ENCODE data around the gene ADAM22.

ADAM22 gene

DNA sequence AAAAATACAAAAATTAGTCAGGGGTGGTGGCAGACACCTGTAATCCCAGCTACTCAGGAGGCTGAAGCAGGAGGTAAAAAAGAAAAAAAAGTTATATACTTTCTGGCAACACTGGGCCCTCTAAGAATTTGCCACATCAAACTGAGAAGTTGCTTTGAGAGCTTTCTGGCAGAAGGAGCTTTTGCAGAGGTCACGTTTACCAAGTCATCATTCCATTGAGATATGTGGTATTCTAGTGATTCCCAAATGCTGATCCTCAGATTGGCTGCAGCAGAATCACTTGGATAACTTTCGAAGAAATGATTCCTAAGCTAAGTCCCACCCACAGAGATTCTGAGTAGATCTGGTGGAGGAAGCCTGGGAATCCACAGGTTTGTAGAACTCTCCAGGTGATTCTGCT lies 80.5 kb downstream of the ADAM22 start:
- no peaks in the 10 kb centered on the region for H3K9me2 ChIP-seq (replicated peaks; ENCODE audit: control insufficient read depth, low read length)
- H3K9me3 ChIP-seq (ENCODE audit: control insufficient read depth, insufficient read depth, low read length), result no peaks in the 10 kb centered on the region
- no peaks in the 10 kb centered on the region for H3K36me3 ChIP-seq (ENCODE audit: control insufficient read depth, low read length)
- H4K20me1 ChIP-seq (ENCODE audit: control insufficient read depth, insufficient read depth, low read depth, low read length), result no peaks in the 10 kb centered on the region
- no peaks in the 10 kb centered on the region for H3K4me1 ChIP-seq (ENCODE audit: control insufficient read depth, low read length)
- H3K27me3 ChIP-seq (ENCODE audit: control insufficient read depth, low read length), result no peaks in the 10 kb centered on the region
- H3K27ac ChIP-seq (ENCODE audit: low read depth, low read length), result no peak overlapping the region
- TF ChIP-seq, protein P1, sequence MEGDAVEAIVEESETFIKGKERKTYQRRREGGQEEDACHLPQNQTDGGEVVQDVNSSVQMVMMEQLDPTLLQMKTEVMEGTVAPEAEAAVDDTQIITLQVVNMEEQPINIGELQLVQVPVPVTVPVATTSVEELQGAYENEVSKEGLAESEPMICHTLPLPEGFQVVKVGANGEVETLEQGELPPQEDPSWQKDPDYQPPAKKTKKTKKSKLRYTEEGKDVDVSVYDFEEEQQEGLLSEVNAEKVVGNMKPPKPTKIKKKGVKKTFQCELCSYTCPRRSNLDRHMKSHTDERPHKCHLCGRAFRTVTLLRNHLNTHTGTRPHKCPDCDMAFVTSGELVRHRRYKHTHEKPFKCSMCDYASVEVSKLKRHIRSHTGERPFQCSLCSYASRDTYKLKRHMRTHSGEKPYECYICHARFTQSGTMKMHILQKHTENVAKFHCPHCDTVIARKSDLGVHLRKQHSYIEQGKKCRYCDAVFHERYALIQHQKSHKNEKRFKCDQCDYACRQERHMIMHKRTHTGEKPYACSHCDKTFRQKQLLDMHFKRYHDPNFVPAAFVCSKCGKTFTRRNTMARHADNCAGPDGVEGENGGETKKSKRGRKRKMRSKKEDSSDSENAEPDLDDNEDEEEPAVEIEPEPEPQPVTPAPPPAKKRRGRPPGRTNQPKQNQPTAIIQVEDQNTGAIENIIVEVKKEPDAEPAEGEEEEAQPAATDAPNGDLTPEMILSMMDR (IDR thresholded peaks at IDR 0.05; ENCODE audit: low read depth, low read length, poor library complexity, severe bottlenecking), result no peak
- no peak for TF ChIP-seq EZH2phosphoT487 (IDR thresholded peaks at IDR 0.05; ENCODE audit: borderline replicate concordance, low read length)
- H3K4me2 ChIP-seq (ENCODE audit: low read length), result no peak overlapping the region
- H3F3A ChIP-seq (ENCODE audit: control insufficient read depth, insufficient read depth), result no peaks in the 10 kb centered on the region
- H3K79me2 ChIP-seq (ENCODE audit: control insufficient read depth, low read length), result no peaks in the 10 kb centered on the region
- no peak overlapping the region for H3K4me3 ChIP-seq (ENCODE audit: low read length)

- no peak for TF ChIP-seq EZH2phosphoT487 (IDR thresholded peaks at IDR 0.05; ENCODE audit: borderline replicate concordance, low read length)
- TF ChIP-seq, protein P1 (IDR thresholded peaks at IDR 0.05; ENCODE audit: low read depth, low read length, poor library complexity, severe bottlenecking), result no peak
- no peaks in the 10 kb centered on the region for H3K9me3 ChIP-seq (ENCODE audit: control insufficient read depth, insufficient read depth, low read length)
- H3K27me3 ChIP-seq (ENCODE audit: control insufficient read depth, low read length), result no peaks in the 10 kb centered on the region
- no peaks in the 10 kb centered on the region for H3K4me1 ChIP-seq (ENCODE audit: control insufficient read depth, low read length)
- no peaks in the 10 kb centered on the region for H3K36me3 ChIP-seq (ENCODE audit: control insufficient read depth, low read length)
- H4K20me1 ChIP-seq (ENCODE audit: control insufficient read depth, insufficient read depth, low read depth, low read length), result no peaks in the 10 kb centered on the region
- no peak overlapping the region for H3K27ac ChIP-seq (ENCODE audit: low read depth, low read length)
- no peaks in the 10 kb centered on the region for H3K9me2 ChIP-seq (replicated peaks; ENCODE audit: control insufficient read depth, low read length)
- H3K79me2 ChIP-seq (ENCODE audit: control insufficient read depth, low read length), result no peaks in the 10 kb centered on the region
- H3K4me2 ChIP-seq (ENCODE audit: low read length), result no peak overlapping the region
- no peak overlapping the region for H3K4me3 ChIP-seq (ENCODE audit: low read length)
- H3F3A ChIP-seq (ENCODE audit: control insufficient read depth, insufficient read depth), result no peaks in the 10 kb centered on the region
Measured at GRCh38 chr7:88015309-88015708, 81.3 kb downstream of the ADAM22 start.

GRCh38 chr7:88018501-88018900 lies 84.5 kb downstream of the ADAM22 start:
- Histone ChIP-seq H3K4me3 (ENCODE audit: low read length) (no peak overlapping the region), H3K9me3 (ENCODE audit: control insufficient read depth, insufficient read depth, low read length) (no peaks in the 10 kb centered on the region), H3K27me3 (ENCODE audit: control insufficient read depth, low read length) (no peaks in the 10 kb centered on the region), H3K79me2 (ENCODE audit: control insufficient read depth, low read length) (no peaks in the 10 kb centered on the region), H3K9me2 (replicated peaks; ENCODE audit: control insufficient read depth, low read length) (no peaks in the 10 kb centered on the region), H4K20me1 (ENCODE audit: control insufficient read depth, insufficient read depth, low read depth, low read length) (no peaks in the 10 kb centered on the region), H3K27ac (ENCODE audit: low read depth, low read length) (no peak overlapping the region), H3K36me3 (ENCODE audit: control insufficient read depth, low read length) (no peaks in the 10 kb centered on the region), H3K4me1 (ENCODE audit: control insufficient read depth, low read length) (no peaks in the 10 kb centered on the region), H3F3A (ENCODE audit: control insufficient read depth, insufficient read depth) (no peaks in the 10 kb centered on the region), H3K4me2 (ENCODE audit: low read length) (no peak overlapping the region)
- TF ChIP-seq EZH2phosphoT487 (IDR thresholded peaks at IDR 0.05; ENCODE audit: borderline replicate concordance, low read length), result no peak
- TF ChIP-seq, protein P1 (IDR thresholded peaks at IDR 0.05; ENCODE audit: low read depth, low read length, poor library complexity, severe bottlenecking), result no peak

Measured in DOHH2 (cell line).